A549 (cell line): ENCODE data around the gene GMDS. TPM values are rescaled to one million over a fixed set of nuclear protein-coding genes. Genes with fewer than 3 reads are reported as not detected.

Source experiments
- ATAC-seq, 2 experiments: fragments of 200-7000 bp in 1 of 2; fragments of >200 bp in 1 of 2; cut with Nextera tagmentation in 1 of 2; cut with Tn5 transposase in 1 of 2; 3 replicates each; pipeline versions ENCODE4 v1.8.0 to v1.9.1; 2018 to 2020; ENCODE audit warnings: mild to moderate bottlenecking in 1 of 2, moderate library complexity in 1 of 2
- CTCF ChIA-PET: fragments of 300-600 bp; sonication (Branson Sonifier 250); formaldehyde crosslinking; extraction: SDS; loops from one replicate; lab custom pipeline; 2021; ENCODE audit warnings: antibody characterized with exemption, inconsistent platforms; lab: Yijun Ruan, JAX
- POLR2A ChIA-PET: fragments of 350-600 bp; formaldehyde crosslinking; extraction: SDS; loops from one replicate; lab custom pipeline; 2021; ENCODE audit warnings: antibody characterized with exemption, inconsistent platforms; lab: Yijun Ruan, JAX
- DNase-seq, 2 experiments: peaks; one replicate each; pipeline versions ENCODE4 v3.0.0 to v3.0.0-alpha.2; 2011 to 2016; ENCODE audit warnings: low read depth in 1 of 2, low spot score in 1 of 2
- FAIRE-seq: peaks from 2 replicates; lab custom pipeline; 2011; peaks lifted over from hg19 to GRCh38; lab: Jason Lieb, UNC
- H3K27ac ChIP-seq, 2 experiments: fragments of >200 bp; sonication (Bioruptor Twin); formaldehyde crosslinking; 3 replicates each; pipeline ENCODE4 v1.5.1; 2016 to 2017
- H3K4me1 ChIP-seq: fragments of >200 bp; sonication (Bioruptor Twin); formaldehyde crosslinking; 3 replicates; pipeline ENCODE4 v1.6.1; 2016
- H3K4me2 ChIP-seq: fragments of >200 bp; sonication (Bioruptor Twin); formaldehyde crosslinking; 3 replicates; pipeline ENCODE4 v1.6.1; 2016
- H3K4me3 ChIP-seq: fragments of >200 bp; sonication (Bioruptor Twin); formaldehyde crosslinking; 3 replicates; pipeline ENCODE4 v1.5.1; 2016
- H3K9me3 ChIP-seq: fragments of >200 bp; sonication (Bioruptor Twin); formaldehyde crosslinking; 3 replicates; pipeline ENCODE4 v1.6.1; 2016
- CHD4 ChIP-seq: fragments of 200-600 bp; sonication (generic); IDR thresholded peaks from 2 replicates; pipeline ENCODE4 v1.6.1; 2016; ENCODE audit warnings: antibody characterized with exemption, mild to moderate bottlenecking, borderline replicate concordance
- EHF ChIP-seq: fragments of 250-450 bp; sonication (Bioruptor Pico); IDR thresholded peaks from 2 replicates; pipeline ENCODE4 v1.5.0; 2020; ENCODE audit warnings: mild to moderate bottlenecking
- GATA3 ChIP-seq: IDR thresholded peaks from 2 replicates; pipeline ENCODE4 v1.6.1; 2012; ENCODE audit warnings: borderline replicate concordance
- HEYL ChIP-seq: fragments of 250-450 bp; sonication (Bioruptor Pico); IDR thresholded peaks from 2 replicates; pipeline ENCODE4 v1.8.0; 2021; ENCODE audit warnings: mild to moderate bottlenecking, moderate library complexity
- HOXA7 ChIP-seq: fragments of 250-450 bp; sonication (Bioruptor Pico); IDR thresholded peaks from 2 replicates; pipeline ENCODE4 v1.5.0; 2020; ENCODE audit warnings: mild to moderate bottlenecking, moderate library complexity
- HOXB13 ChIP-seq: fragments of 250-450 bp; sonication (Bioruptor Pico); IDR thresholded peaks from 2 replicates; pipeline ENCODE4 v1.5.0; 2020; ENCODE audit warnings: low read depth, mild to moderate bottlenecking, moderate library complexity
- KDM5A ChIP-seq: fragments of 200-600 bp; sonication (generic); IDR thresholded peaks from 2 replicates; pipeline ENCODE4 v1.6.1; 2016; ENCODE audit warnings: antibody characterized with exemption, mild to moderate bottlenecking
- MAZ ChIP-seq: fragments of 150-350 bp; IDR thresholded peaks from 2 replicates; pipeline ENCODE4 v1.6.1; 2014; ENCODE audit warnings: antibody characterized with exemption, low read depth, low read length, borderline replicate concordance
- MYC ChIP-seq: IDR thresholded peaks from 2 replicates; pipeline ENCODE4 v1.6.1; 2012; ENCODE audit warnings: mild to moderate bottlenecking, inconsistent platforms, low read length, improper control_type of control experiment, borderline replicate concordance
- NR3C1 ChIP-seq: fragments of >200 bp; sonication (Bioruptor Twin); formaldehyde crosslinking; IDR thresholded peaks from 3 replicates; pipeline ENCODE4 v1.6.1; 2017
- PBX3 ChIP-seq: IDR thresholded peaks from 2 replicates; pipeline ENCODE4 v1.6.1; 2012
- PHF8 ChIP-seq: fragments of 200-600 bp; sonication (generic); IDR thresholded peaks from 2 replicates; pipeline ENCODE4 v1.6.1; 2016; ENCODE audit warnings: low read depth, mild to moderate bottlenecking, antibody characterized with exemption, moderate library complexity, borderline replicate concordance
- POLR2AphosphoS2 ChIP-seq: conservative IDR thresholded peaks from 2 replicates; pipeline ENCODE4 v1.6.1; 2012; ENCODE audit warnings: low read length, improper control_type of control experiment, inconsistent platforms
- RNF2 ChIP-seq: fragments of 200-600 bp; sonication (generic); IDR thresholded peaks from 2 replicates; pipeline ENCODE4 v1.6.1; 2016; ENCODE audit warnings: low read depth, mild to moderate bottlenecking, antibody characterized with exemption, moderate library complexity, borderline replicate concordance
- SREBF2 ChIP-seq: fragments of 450-650 bp; IDR thresholded peaks from 2 replicates; pipeline ENCODE4 v1.6.1; 2014; ENCODE audit warnings: mild to moderate bottlenecking, moderate library complexity
- TP53 ChIP-seq: fragments of 250-450 bp; sonication (Bioruptor Pico); IDR thresholded peaks from 2 replicates; pipeline ENCODE4 v1.5.0; 2021; ENCODE audit warnings: mild to moderate bottlenecking, moderate library complexity
- USF2 ChIP-seq: fragments of 450-650 bp; IDR thresholded peaks from 2 replicates; pipeline ENCODE4 v1.6.1; 2014; ENCODE audit warnings: antibody characterized with exemption
- ZNF302 ChIP-seq: fragments of 250-450 bp; sonication (Bioruptor Pico); IDR thresholded peaks from 2 replicates; pipeline ENCODE4 v1.9.0; 2021; ENCODE audit warnings: inconsistent platforms, mild to moderate bottlenecking, moderate library complexity
- WGBS: methylation state at CpG from one replicate; pipeline ENCODE4 v1.1.6; 2017; ENCODE audit errors: missing lambda C conversion rate; 5-methylcytosine and 5-hydroxymethylcytosine counted together
- polyA plus RNA-seq, 4 experiments: library from polyadenylated mRNA; depleted of rRNA in 3 of 4; stranded (reverse); fragments of >200 nt; fragmentation: RNase III in 1 of 4; extraction: RNeasy Plus Mini Kit Qiagen cat#74134 plus additional on column Dnase treatment in 1 of 4; gene quantifications; 2 replicates in 3 of 4; 3 replicates in 1 of 4; pipeline ENCODE4 v1.2.3, GENCODE V29; 2011 to 2017
- TF ChIP-seq, protein P1 (sequence below): fragments of 200-600 bp; sonication (generic); IDR thresholded peaks from 2 replicates; pipeline ENCODE4 v1.6.1; 2016; ENCODE audit warnings: antibody characterized with exemption, mild to moderate bottlenecking, moderate library complexity
- TF ChIP-seq, protein P2 (sequence below): IDR thresholded peaks from 2 replicates; pipeline ENCODE4 v1.6.1; 2012

Gene GMDS
- polyA plus RNA-seq, 2 of the 4 experiments (the other 2 are of a cell fraction) = 9.9 to 12.4 TPM

- TF ChIP-seq PBX3 = no peak
- no peak for TF ChIP-seq CHD4
- no peak for TF ChIP-seq GATA3
- TF ChIP-seq RNF2 = no peak
These were observed 101.2 kb downstream of the GMDS start (continued) for GRCh38 chr6:2144210-2144609.

DNA sequence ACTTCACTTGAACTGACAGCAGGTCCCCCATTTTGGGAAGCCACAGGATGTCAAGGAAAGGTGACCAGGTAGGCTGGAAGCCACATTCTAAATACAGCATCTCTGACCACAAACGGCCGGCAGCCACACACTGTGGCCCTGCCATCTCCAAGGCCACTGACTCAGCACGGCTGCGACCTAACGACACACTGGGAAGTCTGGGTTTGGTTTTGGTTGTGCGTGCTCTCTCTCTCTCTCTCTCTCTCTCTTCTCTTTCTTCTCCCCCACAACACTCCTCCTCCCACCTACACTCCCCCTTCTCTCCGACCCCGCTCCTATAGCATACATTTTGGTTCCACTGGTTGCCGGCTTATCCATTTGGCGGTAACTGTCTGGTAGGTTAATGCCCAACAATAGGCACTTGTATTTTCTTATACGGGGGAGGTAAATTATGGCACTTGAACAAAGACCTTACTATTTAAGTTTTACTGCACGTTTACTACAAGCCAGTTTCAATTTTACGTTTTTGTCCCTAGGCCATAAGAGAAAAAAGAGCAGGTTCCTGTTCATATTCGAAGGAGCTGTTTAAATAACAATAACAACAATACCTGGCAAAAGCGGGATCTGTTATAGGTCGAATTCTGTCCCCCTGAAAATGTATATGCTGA, 103.6 kb downstream of the GMDS start:
- ChIA-PET POLR2A (no interaction called here), CTCF (interaction anchor here (1.4 kb wide), 1 partner anchor 55 kb away, joined by 4 read pairs; no protein-coding TSS in a partner anchor)
- no peaks in the 10 kb centered on the region for H3K4me1 ChIP-seq
- WGBS = 87% methylated on average over 16 of the region's 16 CpGs
- H3K4me3 ChIP-seq = no peak overlapping the region
- DNase-seq = no peak
- no peak for TF ChIP-seq GATA3
- no peak for TF ChIP-seq CHD4
- H3K4me2 ChIP-seq = no peak overlapping the region
- no peak for FAIRE-seq
- H3K27ac ChIP-seq = no peak overlapping the region
- no peaks in the 10 kb centered on the region for H3K9me3 ChIP-seq
- ATAC-seq = no peak

- FAIRE-seq = no peak
These were observed 104.8 kb downstream of the GMDS start for GRCh38 chr6:2140438-2141128.

GRCh38 chr6:2135401-2135800, 110.0 kb downstream of the GMDS start:
- Histone ChIP-seq H3K27ac (no peak overlapping the region), H3K4me1 (no peaks in the 10 kb centered on the region), H3K4me2 (no peak overlapping the region), H3K4me3 (no peak overlapping the region), H3K9me3 (no peaks in the 10 kb centered on the region)
- WGBS = 93% methylated on average over 2 of the region's 2 CpGs
- TF ChIP-seq MYC (no peak), SREBF2 (no peak), HEYL (CRISPR knock-in tag) (no peak), PHF8 (no peak), PBX3 (no peak), POLR2AphosphoS2 (no peak), USF2 (no peak), NR3C1 (no peak), HOXA7 (CRISPR knock-in tag) (no peak), HOXB13 (CRISPR knock-in tag) (no peak), ZNF302 (CRISPR knock-in tag) (no peak), EHF (CRISPR knock-in tag) (no peak), GATA3 (no peak), MAZ (no peak), KDM5A (no peak)
- TF ChIP-seq, protein P1, sequence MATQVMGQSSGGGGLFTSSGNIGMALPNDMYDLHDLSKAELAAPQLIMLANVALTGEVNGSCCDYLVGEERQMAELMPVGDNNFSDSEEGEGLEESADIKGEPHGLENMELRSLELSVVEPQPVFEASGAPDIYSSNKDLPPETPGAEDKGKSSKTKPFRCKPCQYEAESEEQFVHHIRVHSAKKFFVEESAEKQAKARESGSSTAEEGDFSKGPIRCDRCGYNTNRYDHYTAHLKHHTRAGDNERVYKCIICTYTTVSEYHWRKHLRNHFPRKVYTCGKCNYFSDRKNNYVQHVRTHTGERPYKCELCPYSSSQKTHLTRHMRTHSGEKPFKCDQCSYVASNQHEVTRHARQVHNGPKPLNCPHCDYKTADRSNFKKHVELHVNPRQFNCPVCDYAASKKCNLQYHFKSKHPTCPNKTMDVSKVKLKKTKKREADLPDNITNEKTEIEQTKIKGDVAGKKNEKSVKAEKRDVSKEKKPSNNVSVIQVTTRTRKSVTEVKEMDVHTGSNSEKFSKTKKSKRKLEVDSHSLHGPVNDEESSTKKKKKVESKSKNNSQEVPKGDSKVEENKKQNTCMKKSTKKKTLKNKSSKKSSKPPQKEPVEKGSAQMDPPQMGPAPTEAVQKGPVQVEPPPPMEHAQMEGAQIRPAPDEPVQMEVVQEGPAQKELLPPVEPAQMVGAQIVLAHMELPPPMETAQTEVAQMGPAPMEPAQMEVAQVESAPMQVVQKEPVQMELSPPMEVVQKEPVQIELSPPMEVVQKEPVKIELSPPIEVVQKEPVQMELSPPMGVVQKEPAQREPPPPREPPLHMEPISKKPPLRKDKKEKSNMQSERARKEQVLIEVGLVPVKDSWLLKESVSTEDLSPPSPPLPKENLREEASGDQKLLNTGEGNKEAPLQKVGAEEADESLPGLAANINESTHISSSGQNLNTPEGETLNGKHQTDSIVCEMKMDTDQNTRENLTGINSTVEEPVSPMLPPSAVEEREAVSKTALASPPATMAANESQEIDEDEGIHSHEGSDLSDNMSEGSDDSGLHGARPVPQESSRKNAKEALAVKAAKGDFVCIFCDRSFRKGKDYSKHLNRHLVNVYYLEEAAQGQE = no peak
- TF ChIP-seq, protein P2, sequence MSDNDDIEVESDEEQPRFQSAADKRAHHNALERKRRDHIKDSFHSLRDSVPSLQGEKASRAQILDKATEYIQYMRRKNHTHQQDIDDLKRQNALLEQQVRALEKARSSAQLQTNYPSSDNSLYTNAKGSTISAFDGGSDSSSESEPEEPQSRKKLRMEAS = no peak
- CTCF ChIA-PET = interaction anchor here (0.9 to 1.1 kb wide), 2 partner anchors 189 to 218 kb away, joined by 3 read pairs; no protein-coding TSS in a partner anchor
- no peak for ATAC-seq
- DNase-seq = no peak
- FAIRE-seq = no peak
- POLR2A ChIA-PET = no interaction called here

More at GRCh38 chr6:2140438-2141128, 104.8 kb downstream of the GMDS start:
- DNase-seq = no peak
- no peak overlapping the region for H3K27ac ChIP-seq
- H3K4me1 ChIP-seq = no peaks in the 10 kb centered on the region
- H3K4me2 ChIP-seq = no peak overlapping the region
- WGBS = 71% methylated on average over 6 of the region's 6 CpGs
- ChIA-PET POLR2A (no interaction called here), CTCF (interaction anchor here (1.4 kb wide), 1 partner anchor 37 kb away, joined by 3 read pairs; no protein-coding TSS in a partner anchor)
- no peak for ATAC-seq
- no peak overlapping the region for H3K4me3 ChIP-seq
- H3K9me3 ChIP-seq = no peaks in the 10 kb centered on the region
- TF ChIP-seq HOXA7 (CRISPR knock-in tag) = no peak
- TF ChIP-seq TP53 (CRISPR knock-in tag) = no peak
- TF ChIP-seq, all 56 proteins: peak for 0
